SW 1271 (cell line): ENCODE results near the gene ANKH.

Experiments used
- DNase-seq, 2 experiments: peaks; one replicate each; lab custom pipeline; 2025; lab: John Stamatoyannopoulos, UW

Gene ANKH

DNA sequence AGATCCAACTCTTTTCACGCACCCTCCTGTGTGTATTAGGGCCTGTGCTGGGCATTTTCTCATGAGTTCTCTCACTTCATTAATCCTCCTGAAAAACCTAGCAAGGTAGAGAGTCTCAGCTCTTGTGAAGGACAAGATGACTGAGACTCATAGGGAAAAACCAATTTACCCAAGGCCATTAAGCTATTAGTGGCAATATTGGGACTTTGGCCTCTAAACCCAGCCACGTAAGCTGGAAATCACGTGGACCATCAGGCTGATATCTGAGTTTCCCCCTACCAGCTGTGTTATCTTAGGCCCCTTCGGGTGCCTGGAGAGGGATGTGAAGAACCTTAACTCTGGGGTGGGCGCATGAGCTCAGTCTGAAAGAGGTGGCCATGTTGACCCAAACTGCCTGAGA lies 80.7 kb downstream of the ANKH start:
- DNase-seq: no peak

DNA sequence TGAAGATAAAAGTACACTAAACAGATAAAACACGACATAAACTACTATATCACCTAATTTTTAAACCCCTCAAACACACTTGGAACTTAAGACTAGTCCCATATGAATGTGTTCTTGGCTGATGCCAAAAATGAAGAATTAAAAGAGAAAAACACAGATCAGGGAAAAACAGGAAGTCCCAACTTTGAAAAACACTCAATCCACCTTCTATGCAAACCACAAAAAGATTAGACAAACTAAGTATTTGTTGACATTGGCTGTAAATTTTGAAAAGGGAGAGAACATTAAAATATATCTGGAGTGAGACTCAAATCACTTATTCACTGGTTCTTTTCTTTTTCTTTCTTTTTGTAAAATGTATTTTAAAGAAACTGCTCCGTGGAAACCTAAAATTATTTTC lies 81.4 kb downstream of the ANKH start:
- no peak for DNase-seq

DNA sequence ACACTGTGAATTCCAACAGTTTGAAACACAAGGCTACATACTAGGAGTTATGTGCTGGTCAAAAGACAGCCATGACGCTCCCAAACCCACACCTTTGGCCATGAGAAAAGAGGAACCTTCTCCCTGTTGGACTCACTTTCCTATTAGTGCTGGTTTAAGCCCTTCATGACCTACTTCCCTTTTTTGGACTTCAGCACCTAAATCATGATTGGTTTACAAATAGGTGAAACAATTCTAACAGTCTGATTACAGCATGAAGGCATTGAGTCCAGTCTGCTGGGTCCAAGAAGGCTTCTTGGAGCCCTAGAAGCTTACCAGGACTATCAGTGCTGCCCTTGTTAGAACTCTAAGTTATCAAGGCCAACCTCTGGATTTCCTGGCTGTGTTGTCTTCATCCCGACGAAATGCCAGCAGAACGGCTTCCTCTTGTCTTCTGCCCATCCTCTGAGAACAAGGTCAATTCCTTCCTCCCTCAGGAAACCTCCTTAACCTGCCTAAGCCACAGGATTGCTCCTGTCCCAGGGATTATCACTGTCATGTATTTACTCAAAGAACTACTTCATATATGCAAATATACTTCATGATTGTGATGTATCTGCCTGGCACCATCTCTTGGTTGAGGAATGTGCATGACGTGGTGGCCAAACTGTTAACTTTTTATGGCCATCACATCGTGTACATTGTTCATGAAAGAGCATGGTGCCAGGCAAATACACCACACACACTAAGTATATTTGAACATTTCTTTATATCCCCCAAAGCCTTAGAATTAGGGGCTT lies 83.6 kb downstream of the ANKH start:
- DNase-seq: no peak

DNA sequence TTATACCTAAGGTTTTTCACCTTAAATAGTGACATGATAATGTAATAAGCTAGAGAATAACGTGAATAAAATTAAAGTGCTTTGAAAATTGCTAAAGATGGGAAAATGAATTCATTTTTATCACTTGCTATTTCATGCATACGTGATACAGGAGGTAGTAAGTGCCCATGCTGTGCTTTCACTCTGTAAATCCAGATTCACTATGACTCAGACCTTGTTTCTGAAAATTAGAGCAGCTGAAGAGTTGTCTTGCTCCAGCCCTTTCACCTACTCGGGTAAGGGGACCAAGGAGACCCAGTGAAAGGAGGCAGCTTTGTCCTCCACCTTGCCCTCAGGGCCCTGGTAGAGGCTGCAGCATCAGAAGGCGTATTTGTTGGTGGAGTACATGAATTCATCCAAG lies 87.9 kb downstream of the ANKH start:
- no peak for DNase-seq

DNA sequence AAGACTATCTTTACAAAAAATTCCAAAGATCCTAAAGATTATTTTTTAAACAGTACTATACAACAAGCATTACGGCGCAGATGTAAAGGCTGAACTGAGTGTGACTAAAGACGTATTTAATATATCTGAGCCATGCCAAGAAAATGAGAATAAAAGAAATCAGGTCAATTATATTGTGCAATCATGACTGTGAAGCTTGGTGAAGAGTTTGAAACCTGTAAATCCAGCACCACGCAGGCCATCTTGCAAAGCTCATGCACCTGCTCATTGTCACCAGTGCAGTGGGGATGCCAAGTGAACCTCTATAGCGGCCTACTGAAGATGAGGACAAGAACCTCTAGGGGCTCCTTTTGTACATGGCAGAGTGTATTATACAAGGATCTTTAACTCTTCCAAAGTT lies 89.0 kb downstream of the ANKH start:
- DNase-seq: no peak

DNA sequence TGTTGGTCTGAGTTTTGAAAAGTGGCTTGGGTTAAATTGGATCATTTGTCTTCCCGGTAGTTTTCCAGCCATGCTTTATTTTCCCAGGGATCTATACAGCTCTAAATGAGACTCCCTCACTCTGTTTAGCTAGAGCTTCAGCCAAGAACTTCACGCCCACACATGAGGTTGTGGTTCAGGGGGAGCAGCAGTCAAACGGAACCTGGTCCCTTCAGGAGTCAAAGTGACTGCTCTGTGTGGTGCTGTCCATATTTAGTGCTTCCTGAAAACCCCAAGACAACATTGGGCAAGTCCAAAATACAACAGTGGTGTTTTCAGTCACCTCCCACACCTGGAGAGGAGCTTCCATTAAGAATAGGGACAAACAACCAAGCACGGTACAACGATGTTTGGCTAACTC lies 90.5 kb downstream of the ANKH start:
- no peak for DNase-seq

DNA sequence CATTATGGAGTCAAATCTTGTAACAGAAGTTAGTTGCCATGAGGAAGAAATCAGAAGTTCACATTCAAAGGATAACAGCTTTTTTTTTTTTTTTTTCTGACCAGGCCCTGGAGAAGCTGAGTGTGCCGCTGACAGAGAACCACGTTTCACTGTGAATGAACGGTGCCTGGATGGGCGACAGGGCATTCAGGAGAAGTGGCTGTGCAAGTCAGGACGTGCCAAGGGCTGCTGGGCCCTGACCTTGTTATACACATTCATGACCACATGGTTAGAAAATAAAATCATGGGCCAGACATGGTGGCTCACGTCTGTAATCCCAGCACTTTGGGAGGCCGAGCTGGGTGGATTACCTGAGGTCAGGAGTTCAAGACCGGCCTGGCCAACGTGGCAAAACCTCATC lies 91.6 kb downstream of the ANKH start:
- no peak for DNase-seq

DNA sequence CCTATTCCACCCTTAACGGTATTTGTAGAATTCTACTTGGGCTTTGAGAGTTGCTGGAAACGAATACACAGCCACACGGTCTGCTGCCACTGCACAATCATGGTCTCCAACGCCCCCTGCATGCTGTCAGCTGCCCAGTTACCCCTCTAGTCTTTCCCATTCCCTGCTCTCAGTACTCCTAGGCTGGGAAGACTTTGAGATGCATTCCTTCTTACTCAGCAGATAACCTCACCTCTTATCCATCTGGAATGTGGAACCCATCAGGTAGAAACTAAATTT lies 92.8 kb downstream of the ANKH start:
- DNase-seq: no peak

DNA sequence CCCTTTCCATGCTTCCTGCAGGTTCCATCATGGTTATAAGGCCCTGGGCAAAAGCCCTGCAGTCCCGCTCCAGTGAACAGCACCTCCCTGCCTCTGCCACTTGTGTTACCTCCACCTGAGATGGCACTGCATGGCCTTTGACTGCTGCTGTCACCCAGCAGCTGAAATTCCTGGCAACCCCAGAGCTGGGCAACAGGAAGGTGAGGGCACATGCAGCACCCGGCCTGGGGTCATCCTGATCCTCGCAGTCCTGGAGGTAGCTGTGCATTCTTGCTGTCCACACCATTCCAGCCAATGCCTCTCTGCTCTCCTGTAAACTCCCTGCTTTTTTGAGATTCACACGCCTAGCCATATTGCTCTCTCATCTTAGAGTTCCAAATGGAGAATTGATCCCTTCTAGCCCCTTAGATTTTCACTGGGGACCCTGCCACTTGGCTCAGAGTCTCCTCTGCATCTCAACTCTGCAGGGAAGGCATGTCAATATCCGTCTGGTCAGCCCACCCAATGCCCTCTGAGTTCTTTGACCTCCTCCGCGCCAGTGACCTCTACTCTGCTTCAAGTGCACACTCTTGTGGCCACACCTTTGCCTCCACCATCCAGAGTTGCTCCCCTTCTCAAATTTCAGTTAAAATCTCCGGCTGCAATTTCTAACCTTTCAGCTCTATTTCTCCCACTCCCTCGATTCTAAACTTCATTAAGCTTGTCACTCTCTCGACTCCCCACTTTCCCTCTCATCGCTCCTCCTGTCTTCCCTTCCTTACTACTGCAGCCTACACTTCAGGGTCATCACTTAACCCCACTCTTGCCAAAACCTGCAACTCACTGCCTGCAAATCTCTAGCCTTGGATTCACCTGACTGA lies 93.4 kb downstream of the ANKH start:
- no peak for DNase-seq

DNA sequence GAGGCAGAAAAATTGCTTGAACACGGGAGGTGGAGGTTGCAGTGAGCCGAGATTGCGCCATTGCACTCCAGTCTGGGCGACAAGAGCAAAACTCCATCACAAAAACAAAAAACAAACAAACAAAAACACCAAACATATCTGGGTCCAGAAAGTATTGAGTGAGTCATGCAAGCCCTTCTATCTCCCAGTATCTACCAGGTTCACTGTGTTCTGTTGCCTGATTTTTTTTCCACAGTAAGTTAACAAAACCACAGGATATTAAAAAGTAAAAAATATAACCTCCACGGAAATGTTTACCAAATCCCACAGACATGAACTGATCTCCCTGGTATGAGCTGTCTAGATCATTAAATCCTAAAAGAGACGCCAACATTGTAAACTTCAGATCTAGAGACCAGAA lies 94.4 kb downstream of the ANKH start:
- DNase-seq: no peak

DNA sequence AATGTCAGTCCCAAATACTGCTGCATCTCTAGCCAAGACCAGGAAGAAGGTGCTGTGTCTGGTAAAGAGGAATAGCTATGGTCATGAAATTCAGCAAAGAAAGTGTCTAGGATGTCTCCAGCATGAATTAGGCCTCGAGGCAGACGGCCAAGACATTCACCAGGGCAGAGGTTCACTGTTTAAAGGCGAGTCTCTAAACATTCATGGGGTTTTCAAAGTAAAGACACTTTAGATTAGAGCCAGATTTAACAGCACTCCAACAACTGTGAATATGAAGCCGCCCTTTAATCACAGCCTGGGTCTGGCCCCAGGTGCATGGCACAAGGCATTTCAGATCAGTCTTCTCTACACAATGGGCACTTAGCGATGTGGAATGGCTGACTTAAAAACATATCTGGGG lies 95.0 kb downstream of the ANKH start:
- DNase-seq: no peak

DNA sequence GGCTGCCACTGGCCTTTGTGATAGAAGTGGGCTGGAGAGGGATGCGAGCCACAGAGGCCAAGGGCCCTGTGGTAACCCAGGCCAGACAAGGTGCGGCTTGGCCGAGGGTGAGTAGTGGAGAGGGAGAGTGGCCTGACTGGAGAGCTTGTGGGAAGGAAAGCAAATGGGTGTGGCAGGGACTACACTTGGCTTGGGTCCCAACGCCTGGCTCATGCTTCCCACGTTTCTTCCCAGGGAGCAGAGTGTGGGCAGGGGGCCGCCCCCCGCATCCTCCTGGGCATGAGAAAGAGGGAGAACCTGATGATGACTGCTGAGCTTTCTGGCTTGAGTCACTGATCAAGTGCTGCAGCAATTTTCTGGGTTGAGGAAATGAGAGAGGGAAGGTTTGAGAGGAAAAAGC lies 95.7 kb downstream of the ANKH start:
- no peak for DNase-seq

DNA sequence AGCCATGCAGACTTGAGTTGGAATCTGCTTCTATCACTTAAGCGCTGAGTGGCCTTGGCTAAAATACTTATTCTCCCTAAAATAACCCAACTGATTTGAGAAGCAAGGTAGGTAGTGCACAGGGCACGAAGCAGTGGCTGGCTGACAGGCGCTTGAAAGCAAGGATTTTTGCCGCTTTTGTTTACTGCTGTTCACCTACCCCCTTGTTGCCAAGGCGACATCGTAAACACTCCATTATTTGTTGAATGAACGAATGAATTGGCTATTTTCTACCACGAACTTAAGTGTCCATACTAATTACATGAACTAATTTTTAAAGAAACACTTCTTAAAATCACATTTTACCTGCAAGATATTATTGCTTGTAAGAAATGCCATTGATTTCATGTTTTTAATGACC lies 98.0 kb downstream of the ANKH start:
- no peak for DNase-seq

DNA sequence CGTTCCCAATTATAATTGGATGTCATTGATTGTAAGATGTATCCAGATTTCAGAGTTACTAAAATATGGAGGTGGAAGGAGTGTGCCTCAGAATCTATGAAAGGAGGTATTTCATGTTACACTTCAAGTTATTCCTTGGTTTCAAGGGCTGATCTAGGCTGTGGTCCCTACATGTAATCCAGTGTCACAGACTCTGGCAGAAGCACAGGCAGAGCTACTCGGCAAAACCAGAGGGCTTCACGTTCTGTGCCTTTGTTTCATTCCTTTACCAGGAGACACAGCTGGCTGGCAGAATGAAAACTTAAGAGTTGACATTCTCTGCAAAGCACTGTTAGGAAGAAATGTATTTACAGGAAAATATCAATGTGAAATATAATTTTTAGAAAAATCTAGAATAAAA lies 99.6 kb downstream of the ANKH start:
- no peak for DNase-seq

DNA sequence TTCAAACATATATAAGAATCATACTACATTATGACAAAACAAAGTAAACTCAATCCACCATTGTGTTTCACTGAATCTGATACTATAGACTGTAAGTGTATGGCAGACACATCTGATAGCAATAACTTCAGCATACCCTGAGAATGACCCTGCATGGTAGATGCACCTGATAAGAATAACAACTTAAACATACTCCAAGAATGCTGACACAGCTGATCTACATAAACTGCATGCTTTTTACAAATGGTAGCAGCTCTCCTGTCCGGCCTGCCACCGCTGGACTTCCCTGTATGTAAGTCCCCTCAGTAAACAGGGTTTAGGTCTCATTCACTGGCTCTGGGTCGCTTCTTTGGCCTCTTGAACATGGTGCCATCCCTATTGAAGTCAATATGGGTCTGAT lies 100.4 kb downstream of the ANKH start:
- DNase-seq: no peak

DNA sequence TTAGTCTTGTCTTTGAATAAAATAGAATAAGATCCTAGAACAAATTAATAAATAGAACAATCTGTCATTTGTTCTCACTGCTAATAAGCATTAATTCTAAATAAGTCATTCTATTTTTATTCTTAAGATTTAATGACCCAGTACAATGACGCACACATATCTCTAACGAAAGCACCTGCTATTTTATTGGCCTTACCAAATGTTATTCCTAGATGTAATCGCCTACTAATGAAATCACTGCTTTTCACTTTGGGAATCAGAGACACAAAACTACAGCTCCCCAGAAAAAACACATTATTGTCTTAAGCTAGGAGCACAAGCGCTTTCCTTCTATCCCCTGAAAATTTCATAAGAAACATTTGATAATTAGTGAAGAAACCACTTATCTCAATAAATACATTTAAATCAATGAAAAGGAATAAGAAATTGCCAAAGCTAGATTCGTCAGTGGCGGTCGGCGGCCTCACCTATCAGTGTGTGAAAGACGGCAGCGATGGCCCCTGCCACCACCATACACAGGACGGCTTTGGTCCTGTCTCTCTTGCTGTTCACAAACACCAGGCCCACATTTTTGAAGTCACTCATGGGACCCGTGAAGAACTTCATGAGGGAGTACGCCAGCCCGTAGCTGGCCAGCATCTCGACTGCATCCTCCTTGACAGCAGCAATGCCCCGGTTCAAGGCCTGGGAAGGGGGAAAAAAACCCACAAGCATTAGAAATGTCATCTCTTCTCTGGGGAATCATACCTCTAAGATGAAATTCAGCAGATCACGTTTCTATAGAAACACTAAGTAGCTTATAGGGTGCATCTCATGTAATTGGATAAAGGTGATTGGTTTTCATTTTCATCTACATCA lies 102.8 kb downstream of the ANKH start:
- DNase-seq: no peak

DNA sequence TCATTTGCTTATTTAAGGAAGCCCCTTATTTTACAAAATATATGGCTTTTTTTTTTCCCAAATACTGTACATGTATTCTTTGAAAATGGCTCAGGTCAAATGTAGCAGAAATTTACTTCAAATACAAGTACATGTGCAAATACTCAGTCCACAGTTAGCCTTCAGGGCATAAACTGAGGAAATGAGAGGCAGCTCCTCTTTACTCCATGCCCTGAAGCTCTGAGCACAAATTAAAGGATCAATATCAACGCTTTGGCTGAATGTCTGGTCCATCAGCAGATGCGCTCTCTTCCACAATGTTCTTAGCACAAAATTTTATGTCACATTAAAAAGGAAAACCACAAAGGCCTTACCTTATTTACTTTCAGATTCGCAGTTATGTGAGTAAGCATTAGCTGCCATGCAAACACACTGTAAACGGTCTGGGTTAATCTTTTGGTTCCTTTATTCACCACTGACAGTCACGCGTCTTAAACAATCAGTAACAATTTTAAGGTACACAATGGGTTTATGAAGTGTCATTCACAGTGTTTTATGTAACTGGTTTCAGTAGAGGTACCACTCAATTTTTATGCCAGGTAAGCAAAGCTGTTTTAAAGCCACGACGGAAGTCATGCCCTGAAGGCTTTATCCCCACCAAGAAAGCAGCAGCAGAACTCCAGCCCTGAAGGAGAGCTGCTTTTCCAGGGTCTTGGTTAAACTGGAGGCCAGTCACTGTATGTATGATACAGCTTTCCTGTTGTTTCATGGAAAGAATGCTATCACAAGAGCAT lies 103.7 kb downstream of the ANKH start:
- no peak for DNase-seq

DNA sequence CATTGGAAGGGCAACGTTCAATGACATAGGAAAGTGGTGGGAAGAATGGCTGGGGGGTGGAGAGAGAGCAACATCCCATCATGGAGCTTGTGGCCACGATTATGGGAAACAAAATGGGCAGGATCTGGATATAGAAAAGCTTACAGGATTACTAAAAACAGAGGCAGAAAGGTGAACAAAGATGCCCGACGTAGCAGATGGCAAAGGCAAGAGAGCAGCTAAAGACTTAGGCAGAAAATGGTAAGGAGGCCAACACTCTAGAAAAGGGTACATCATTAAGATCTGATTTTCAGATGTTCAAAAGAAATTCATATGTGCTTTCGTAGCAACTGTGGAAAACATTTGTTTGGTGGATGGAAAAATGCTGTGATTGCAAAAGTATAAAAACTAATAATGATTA lies 104.5 kb downstream of the ANKH start:
- no peak for DNase-seq

DNA sequence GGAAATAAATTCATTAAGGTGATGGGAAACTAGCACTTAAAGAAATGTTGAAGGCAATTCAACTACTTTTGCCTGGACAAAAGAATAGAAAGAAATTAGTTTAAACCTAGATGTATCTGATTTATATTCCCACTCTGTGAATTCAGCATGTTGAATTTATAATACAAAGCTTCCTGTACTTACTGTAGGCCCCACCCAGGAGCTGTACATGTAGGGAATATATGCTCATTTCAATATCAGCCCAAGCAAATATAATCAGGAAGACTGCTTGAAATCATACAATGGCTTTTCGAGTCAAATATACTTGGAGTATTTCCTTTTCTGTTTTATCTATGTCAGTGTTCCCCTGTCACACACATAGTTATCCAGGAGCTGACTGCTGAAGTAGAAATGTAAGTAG lies 105.0 kb downstream of the ANKH start:
- no peak for DNase-seq

DNA sequence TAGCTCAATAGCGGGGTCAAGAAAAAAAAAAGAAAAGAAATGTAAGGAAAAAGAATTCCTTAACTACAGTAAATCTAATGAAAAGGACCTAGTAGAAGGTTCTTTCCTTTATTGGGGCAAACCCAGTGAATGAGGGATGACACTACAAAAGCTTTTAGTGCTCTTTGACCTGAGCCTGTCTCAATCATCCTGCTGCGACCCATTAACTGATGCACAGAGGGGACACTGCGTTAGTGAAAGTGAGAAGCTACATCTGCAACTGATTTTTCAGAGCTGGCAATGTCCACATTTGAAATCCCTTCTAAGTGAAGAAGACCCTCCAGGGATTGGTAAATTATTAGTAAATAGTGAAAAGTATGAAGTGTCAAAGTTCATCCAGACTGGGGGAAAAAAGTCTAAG lies 106.0 kb downstream of the ANKH start:
- no peak for DNase-seq

DNA sequence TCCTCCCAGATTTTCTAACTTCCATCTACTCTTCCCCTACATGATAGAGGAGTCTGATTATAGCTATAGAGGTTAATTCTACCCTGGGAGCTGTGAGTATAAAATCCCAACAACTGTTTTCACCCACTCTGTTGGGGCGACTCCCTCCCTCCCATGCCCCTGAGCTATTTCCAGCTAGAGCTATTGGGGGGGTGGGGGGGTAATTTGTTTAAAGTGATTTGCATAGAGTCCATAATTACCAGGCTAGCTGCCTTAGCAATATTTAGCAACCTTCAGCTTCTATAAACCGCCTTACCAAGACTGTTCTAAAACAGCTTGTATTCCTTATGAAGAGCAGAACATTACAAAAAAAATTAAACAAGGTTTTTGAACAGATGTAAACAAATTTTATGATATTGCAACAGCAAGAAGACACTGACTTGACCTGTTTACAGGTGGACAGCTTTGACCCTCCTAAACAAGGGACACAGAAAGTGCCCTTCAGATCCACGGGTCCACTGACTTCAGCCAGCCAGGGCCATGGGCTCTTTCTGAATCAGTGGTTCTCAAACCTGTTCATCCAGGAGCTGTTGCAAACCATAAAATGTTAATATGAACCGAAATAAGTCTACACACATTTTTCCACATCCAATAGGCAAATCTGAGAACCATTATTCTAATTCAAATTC lies 108.9 kb downstream of the ANKH start:
- DNase-seq: no peak
